Esophagus muscularis mucosa (tissue), 3 donors: ENCODE measurements around the gene NOS3.

Experiments
- CTCF ChIP-seq, 3 experiments: fragments of 200-600 bp in 2 of 3; fragments of 450-650 bp in 1 of 3; sonication (generic) in 2 of 3; IDR thresholded peaks; one replicate each; pipeline ENCODE4 v1.5.1; 2017 to 2019; ENCODE audit warnings: antibody characterized with exemption in 3 of 3, mild to moderate bottlenecking in 2 of 3, moderate library complexity in 1 of 3
- EP300 ChIP-seq: sonication (generic); formaldehyde crosslinking; IDR thresholded peaks from one replicate; pipeline ENCODE4 v1.6.1; 2017; ENCODE audit warnings: antibody characterized with exemption

DNA sequence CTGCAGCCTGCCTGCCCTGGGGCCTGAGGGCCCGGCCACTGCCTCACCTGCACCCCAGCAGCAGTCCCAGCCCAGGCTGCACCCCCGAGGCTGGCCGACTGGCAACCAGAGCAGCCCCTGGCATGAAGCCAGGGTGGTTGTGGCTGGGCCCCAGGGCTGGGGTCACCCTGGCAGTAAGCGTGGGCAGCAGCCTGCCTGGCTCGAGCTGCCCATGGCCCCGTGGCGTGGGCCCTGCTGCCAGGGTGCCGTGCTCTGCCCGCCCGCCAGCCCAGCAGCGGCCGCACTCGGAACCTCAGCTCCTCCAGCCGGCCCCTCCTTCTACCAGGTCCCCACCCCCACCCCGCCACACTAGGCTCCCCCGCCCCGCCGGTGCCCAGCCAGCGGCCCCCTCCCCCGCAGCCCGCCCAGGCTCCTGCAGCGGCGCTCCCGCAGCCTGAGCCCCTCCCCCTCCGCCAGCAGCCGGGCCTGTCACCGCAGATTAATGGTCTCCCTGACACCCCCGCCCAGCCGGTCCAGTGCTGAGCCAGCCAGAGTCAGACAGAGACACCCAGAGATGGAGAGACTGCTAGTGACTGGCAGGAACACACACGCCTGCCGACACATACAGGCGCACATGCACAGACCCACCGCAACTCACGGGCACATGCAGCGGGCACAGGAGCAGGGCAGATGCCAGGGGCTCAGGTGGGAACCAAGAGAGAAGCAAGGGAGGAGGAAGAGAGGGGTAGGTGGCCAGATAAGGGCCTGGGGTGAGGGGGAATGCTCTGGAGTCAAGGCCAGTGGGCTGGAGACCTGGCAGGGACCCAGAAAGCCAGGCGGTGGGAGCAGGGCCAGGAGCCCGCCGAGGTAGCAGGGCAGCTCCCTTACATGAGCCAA lies 35.1 kb upstream of the NOS3 start:
- no peak for TF ChIP-seq EP300
- TF ChIP-seq CTCF (IDR thresholded peaks at IDR 0.05) = peak in 1 of 3 experiments; percentile 33
